Measurements from ENCODE around the gene ZNF784.

Gene ZNF784

GRCh38 chr19:55632463-55632834 is 8.1 kb upstream of the ZNF784 start:
- peak; percentile 96 for DNase-seq (ENCODE audit: low read depth, low spot score)
- TF ChIP-seq CTCF (IDR thresholded peaks at IDR 0.05; ENCODE audit: low read depth, low read length), result peak; percentile 85
- in situ Hi-C loops (cut with HindIII; ENCODE audit: low sequenced_read_pairs), result no loop called here
- H3K4me3 ChIP-seq (ENCODE audit: low read depth, low read length), result no peak overlapping the region

DNA sequence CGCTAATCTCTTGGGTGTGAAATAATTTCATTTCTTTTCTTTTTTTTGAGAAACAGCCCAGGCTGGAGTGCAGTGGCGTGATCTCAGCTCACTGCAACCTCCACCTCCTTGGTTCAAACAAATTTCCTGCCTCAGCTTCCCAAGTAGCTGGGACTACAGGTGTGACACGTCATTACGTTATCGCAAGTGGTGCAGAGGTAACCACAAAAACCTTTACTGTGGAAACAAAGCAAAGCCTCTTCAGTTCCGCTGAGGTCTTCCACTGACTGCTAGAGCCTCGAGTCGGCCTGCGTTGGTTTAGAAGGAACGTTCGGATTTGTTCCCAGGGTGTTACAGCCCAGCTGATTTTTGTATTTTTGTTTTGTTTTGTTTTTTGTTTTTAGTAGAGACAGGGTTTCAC is 2.0 kb upstream of the ZNF784 start:
- in situ Hi-C loops (cut with HindIII; ENCODE audit: low sequenced_read_pairs), result no loop called here
- H3K4me3 ChIP-seq (ENCODE audit: low read depth, low read length), result no peak overlapping the region
- no peak for TF ChIP-seq CTCF (IDR thresholded peaks at IDR 0.05; ENCODE audit: low read depth, low read length)
- no peak for DNase-seq (ENCODE audit: low read depth, low spot score)

- no peak for DNase-seq (ENCODE audit: low read depth, low spot score)
- no peak for TF ChIP-seq CTCF (IDR thresholded peaks at IDR 0.05; ENCODE audit: low read depth, low read length)
- in situ Hi-C loops (cut with HindIII; ENCODE audit: low sequenced_read_pairs), result no loop called here
- peak overlapping the region; percentile 70 for H3K4me3 ChIP-seq (ENCODE audit: low read depth, low read length)
Observed at GRCh38 chr19:55625004-55625326, 599 bp upstream of the ZNF784 start.

DNA sequence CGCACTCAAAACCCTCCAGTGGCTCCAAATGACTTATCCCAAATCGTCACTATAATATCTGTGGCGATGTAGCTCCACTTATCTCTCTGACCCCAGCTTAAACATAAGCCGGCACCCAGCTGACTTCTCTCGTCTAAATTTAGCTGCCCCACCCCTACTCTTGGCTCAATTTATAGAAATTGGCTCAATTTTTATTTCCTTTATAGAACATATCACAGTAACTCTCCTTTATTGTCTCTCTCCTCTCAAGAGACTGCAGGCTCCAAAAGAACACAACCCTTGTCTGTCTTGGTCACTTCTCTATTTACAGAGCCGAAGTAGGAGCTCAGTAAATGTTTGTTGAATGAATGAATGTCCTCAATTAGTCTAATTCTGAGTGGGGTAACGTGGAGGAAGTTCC is 805 bp downstream of the ZNF784 start:
- no peak for DNase-seq (ENCODE audit: low read depth, low spot score)
- H3K4me3 ChIP-seq (ENCODE audit: low read depth, low read length), result peak overlapping the region; percentile 19
- no peak for TF ChIP-seq CTCF (IDR thresholded peaks at IDR 0.05; ENCODE audit: low read depth, low read length)
- in situ Hi-C loops (cut with HindIII; ENCODE audit: low sequenced_read_pairs), result no loop called here

GRCh38 chr19:55623130-55623529 is 1.2 kb downstream of the ZNF784 start:
- H3K4me3 ChIP-seq (ENCODE audit: low read depth, low read length), result no peak overlapping the region
- in situ Hi-C loops (cut with HindIII; ENCODE audit: low sequenced_read_pairs), result no loop called here
- no peak for TF ChIP-seq CTCF (IDR thresholded peaks at IDR 0.05; ENCODE audit: low read depth, low read length)
- no peak for DNase-seq (ENCODE audit: low read depth, low spot score)

DNA sequence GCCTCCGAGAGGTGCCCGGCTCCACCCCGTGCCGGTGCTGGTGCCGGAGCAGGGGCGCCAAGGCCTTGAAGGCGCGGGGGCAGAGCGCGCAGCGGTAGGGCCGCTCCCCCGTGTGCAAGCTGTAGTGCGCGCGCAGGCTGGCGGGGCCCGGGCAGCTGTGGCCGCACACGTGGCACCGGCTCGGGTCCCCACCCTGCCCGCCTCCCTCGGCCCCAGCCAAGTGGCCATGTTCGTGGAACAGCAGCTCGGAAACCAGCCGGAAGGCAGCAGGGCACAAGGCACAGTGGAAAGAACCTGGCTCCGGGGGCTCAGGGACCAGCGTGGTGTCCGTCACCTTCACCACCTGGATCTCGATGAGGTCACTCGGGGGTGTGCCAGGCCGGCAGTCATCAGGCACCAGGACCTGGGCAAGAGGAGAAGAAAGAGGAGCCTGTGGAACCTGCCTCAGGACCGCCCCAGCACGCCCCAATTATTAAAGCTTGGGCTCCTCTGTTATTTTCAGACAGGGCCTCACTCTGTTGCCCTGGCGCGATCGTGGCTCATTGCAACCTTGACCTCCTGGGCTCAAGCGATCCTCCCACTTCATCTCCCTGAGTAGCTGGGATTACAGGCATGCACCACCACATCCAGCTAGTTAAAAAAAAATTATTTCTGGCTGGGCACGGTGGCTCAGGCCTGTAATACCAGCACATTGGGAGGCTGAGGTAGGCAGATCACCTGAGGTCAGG is 2.0 kb downstream of the ZNF784 start:
- TF ChIP-seq CTCF (IDR thresholded peaks at IDR 0.05; ENCODE audit: low read depth, low read length), result no peak
- H3K4me3 ChIP-seq (ENCODE audit: low read depth, low read length), result no peak overlapping the region
- in situ Hi-C loops (cut with HindIII; ENCODE audit: low sequenced_read_pairs), result no loop called here
- DNase-seq (ENCODE audit: low read depth, low spot score), result no peak
